ENCODE measurements around the gene CYP8B1. TPM values are rescaled to one million over a fixed set of nuclear protein-coding genes. Genes with fewer than 3 reads are reported as not detected.
A peak's percentile ranks its signal among the peaks of the same experiment; 100 is the strongest.

CYP8B1 gene
- total and polyA plus RNA-seq, 2 of the 13 experiments (the other 11 are each of a cell fraction or from before 2014, with no cell fraction given): 0.58 to 2.0 TPM

- no peak for TF ChIP-seq KIAA2018 (CRISPR knock-in tag; IDR thresholded peaks at IDR 0.05; ENCODE audit: borderline replicate concordance)
- TF ChIP-seq ZMYM3 (CRISPR knock-in tag; IDR thresholded peaks at IDR 0.05): peak; percentile 88
- 0 out of 2 replicates have a peak, but pooled peaks have one; percentile 20 for TF ChIP-seq ZNF629 (CRISPR knock-in tag; conservative IDR thresholded peaks at IDR 0.05)
- peak; percentile 76 for TF ChIP-seq ZNF205 (CRISPR knock-in tag; IDR thresholded peaks at IDR 0.05)
- peak; percentile 99 for TF ChIP-seq ZNF687 (CRISPR knock-in tag; IDR thresholded peaks at IDR 0.05)
- 0 out of 2 replicates have a peak, but pooled peaks have one; percentile 29 for TF ChIP-seq MXD4 (CRISPR knock-in tag; IDR thresholded peaks at IDR 0.05)
- peak; percentile 58 for TF ChIP-seq ZNF18 (CRISPR knock-in tag; IDR thresholded peaks at IDR 0.05; ENCODE audit: insufficient replicate concordance)
- peak; percentile 64; the same call in 1 of the 2 replicates for TF ChIP-seq FOXP4 (CRISPR knock-in tag; IDR thresholded peaks at IDR 0.05)
- peak; percentile 64; the same call in 1 of the 2 replicates for TF ChIP-seq ZKSCAN8 (CRISPR knock-in tag; IDR thresholded peaks at IDR 0.05; ENCODE audit: borderline replicate concordance)
Measured at GRCh38 chr3:42875325-42876151, at the start of gene CYP8B1 (continued).

All from HepG2 (cell line).